ENCODE results near the gene TIMM10B. TPM values are rescaled to one million over a fixed set of nuclear protein-coding genes. Genes with fewer than 3 reads are reported as not detected.

The TIMM10B gene
- polyA plus RNA-seq, 1 donor from 2014 or later, result 24.9 TPM

DNA sequence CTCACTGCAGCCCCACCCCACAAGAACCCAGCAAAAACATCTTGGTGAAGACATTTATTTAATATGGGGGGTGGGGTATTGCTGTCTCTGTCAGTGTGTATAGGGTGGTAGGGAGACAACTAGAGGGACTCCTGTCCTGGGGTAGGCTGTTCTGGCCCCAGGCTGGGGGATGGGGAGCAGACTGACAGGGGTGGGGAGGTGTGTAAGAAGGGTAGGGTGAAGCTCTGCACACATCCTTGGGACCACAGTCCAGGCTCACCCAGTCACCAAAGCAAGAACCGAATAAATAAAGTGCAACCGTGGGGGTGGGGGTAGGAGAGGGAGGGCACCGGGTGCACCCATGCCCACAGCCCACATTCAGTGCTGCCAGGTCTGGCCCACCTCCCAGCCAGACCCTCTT is 32.7 kb upstream of the TIMM10B start:
- Histone ChIP-seq H3K27ac (ENCODE audit: low read length) (no peak overlapping the region), H3F3A (ENCODE audit: insufficient read depth, low read length, poor library complexity, severe bottlenecking) (no peaks in the 10 kb centered on the region), H2AFZ (ENCODE audit: low read depth, low read length) (no peak overlapping the region), H3K79me2 (replicated peaks; ENCODE audit: insufficient read depth, low read length) (no peaks in the 10 kb centered on the region), H3K27me3 (ENCODE audit: insufficient read depth, low read depth, low read length) (no peaks in the 10 kb centered on the region), H3K4me2 (ENCODE audit: low read length) (no peak overlapping the region), H4K20me1 (ENCODE audit: insufficient read depth) (no peaks in the 10 kb centered on the region), H3K36me3 (ENCODE audit: insufficient read depth, low read length) (peaks cover 8% of the 10 kb centered on the region), H3K4me3 (ENCODE audit: low read length) (no peak overlapping the region), H3K9me2 (ENCODE audit: insufficient read depth, low read length) (no peaks in the 10 kb centered on the region), H3K9ac (ENCODE audit: low read length) (no peak overlapping the region), H3K9me3 (ENCODE audit: low read length) (no peaks in the 10 kb centered on the region)
- TF ChIP-seq, protein P1, sequence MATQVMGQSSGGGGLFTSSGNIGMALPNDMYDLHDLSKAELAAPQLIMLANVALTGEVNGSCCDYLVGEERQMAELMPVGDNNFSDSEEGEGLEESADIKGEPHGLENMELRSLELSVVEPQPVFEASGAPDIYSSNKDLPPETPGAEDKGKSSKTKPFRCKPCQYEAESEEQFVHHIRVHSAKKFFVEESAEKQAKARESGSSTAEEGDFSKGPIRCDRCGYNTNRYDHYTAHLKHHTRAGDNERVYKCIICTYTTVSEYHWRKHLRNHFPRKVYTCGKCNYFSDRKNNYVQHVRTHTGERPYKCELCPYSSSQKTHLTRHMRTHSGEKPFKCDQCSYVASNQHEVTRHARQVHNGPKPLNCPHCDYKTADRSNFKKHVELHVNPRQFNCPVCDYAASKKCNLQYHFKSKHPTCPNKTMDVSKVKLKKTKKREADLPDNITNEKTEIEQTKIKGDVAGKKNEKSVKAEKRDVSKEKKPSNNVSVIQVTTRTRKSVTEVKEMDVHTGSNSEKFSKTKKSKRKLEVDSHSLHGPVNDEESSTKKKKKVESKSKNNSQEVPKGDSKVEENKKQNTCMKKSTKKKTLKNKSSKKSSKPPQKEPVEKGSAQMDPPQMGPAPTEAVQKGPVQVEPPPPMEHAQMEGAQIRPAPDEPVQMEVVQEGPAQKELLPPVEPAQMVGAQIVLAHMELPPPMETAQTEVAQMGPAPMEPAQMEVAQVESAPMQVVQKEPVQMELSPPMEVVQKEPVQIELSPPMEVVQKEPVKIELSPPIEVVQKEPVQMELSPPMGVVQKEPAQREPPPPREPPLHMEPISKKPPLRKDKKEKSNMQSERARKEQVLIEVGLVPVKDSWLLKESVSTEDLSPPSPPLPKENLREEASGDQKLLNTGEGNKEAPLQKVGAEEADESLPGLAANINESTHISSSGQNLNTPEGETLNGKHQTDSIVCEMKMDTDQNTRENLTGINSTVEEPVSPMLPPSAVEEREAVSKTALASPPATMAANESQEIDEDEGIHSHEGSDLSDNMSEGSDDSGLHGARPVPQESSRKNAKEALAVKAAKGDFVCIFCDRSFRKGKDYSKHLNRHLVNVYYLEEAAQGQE (IDR thresholded peaks at IDR 0.05; ENCODE audit: borderline replicate concordance), result no peak
- TF ChIP-seq EZH2 (IDR thresholded peaks at IDR 0.05; ENCODE audit: borderline replicate concordance, insufficient read depth, low read length, poor library complexity, severe bottlenecking) (no peak), TAF1 (IDR thresholded peaks at IDR 0.05; ENCODE audit: low read depth) (no peak), SMC3 (conservative IDR thresholded peaks at IDR 0.05; ENCODE audit: poor library complexity) (no peak), RAD21 (conservative IDR thresholded peaks at IDR 0.05) (no peak), POLR2AphosphoS5 (IDR thresholded peaks at IDR 0.05) (no peak), MXI1 (conservative IDR thresholded peaks at IDR 0.05; ENCODE audit: poor library complexity, severe bottlenecking) (no peak), EP300 (conservative IDR thresholded peaks at IDR 0.05; ENCODE audit: poor library complexity, severe bottlenecking) (no peak)
- TF ChIP-seq, protein P2, sequence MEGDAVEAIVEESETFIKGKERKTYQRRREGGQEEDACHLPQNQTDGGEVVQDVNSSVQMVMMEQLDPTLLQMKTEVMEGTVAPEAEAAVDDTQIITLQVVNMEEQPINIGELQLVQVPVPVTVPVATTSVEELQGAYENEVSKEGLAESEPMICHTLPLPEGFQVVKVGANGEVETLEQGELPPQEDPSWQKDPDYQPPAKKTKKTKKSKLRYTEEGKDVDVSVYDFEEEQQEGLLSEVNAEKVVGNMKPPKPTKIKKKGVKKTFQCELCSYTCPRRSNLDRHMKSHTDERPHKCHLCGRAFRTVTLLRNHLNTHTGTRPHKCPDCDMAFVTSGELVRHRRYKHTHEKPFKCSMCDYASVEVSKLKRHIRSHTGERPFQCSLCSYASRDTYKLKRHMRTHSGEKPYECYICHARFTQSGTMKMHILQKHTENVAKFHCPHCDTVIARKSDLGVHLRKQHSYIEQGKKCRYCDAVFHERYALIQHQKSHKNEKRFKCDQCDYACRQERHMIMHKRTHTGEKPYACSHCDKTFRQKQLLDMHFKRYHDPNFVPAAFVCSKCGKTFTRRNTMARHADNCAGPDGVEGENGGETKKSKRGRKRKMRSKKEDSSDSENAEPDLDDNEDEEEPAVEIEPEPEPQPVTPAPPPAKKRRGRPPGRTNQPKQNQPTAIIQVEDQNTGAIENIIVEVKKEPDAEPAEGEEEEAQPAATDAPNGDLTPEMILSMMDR (IDR thresholded peaks at IDR 0.05; ENCODE audit: poor library complexity, severe bottlenecking), result no peak

DNA sequence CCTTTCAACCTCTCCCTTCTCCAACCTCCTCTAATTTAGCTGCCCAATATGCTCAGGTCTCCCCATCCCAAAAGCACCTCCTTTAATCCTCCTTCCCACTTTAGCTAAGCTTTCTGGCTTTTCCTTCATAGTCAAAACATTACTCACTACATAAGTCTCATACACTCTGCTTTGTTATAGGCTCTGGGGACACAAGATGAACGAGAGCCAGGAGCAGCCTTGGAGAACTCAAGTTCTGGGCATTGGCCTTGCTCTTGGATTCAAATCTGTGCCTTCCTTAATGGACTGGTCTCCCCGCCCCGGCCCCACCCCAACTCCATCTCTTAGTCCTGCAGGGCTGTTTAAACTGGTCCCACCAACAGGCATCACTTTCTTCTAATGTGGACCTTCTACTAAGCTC is 29.1 kb upstream of the TIMM10B start:
- Histone ChIP-seq H3K36me3 (ENCODE audit: insufficient read depth, low read length) (peaks cover 8% of the 10 kb centered on the region), H4K20me1 (ENCODE audit: insufficient read depth) (no peaks in the 10 kb centered on the region), H2AFZ (ENCODE audit: low read depth, low read length) (no peak overlapping the region), H3K27me3 (ENCODE audit: insufficient read depth, low read depth, low read length) (no peaks in the 10 kb centered on the region), H3K9me2 (ENCODE audit: insufficient read depth, low read length) (no peaks in the 10 kb centered on the region), H3K9ac (ENCODE audit: low read length) (no peak overlapping the region), H3K9me3 (ENCODE audit: low read length) (no peaks in the 10 kb centered on the region), H3F3A (ENCODE audit: insufficient read depth, low read length, poor library complexity, severe bottlenecking) (no peaks in the 10 kb centered on the region), H3K4me3 (ENCODE audit: low read length) (no peak overlapping the region), H3K4me2 (ENCODE audit: low read length) (no peak overlapping the region), H3K79me2 (replicated peaks; ENCODE audit: insufficient read depth, low read length) (no peaks in the 10 kb centered on the region), H3K27ac (ENCODE audit: low read length) (no peak overlapping the region)
- no peak for TF ChIP-seq RAD21 (conservative IDR thresholded peaks at IDR 0.05)
- TF ChIP-seq, protein P1 (IDR thresholded peaks at IDR 0.05; ENCODE audit: borderline replicate concordance), result no peak
- no peak for TF ChIP-seq EZH2 (IDR thresholded peaks at IDR 0.05; ENCODE audit: borderline replicate concordance, insufficient read depth, low read length, poor library complexity, severe bottlenecking)
- no peak for TF ChIP-seq SMC3 (conservative IDR thresholded peaks at IDR 0.05; ENCODE audit: poor library complexity)
- no peak for TF ChIP-seq MXI1 (conservative IDR thresholded peaks at IDR 0.05; ENCODE audit: poor library complexity, severe bottlenecking)

Data from neural cell (in vitro differentiated cells).